Endodermal cell (in vitro differentiated cells): Measurements from ENCODE around the gene INSR. TPM values are rescaled to one million over a fixed set of nuclear protein-coding genes. Genes with fewer than 3 reads are reported as not detected.
"Not testable (repeated sequence)": the region's sequence is repeated elsewhere in the genome, so short reads cannot be mapped to it uniquely, and the experiment has no call there.

Experiments
- DNase-seq: peaks from one replicate; pipeline ENCODE4 v3.0.0-alpha.2; 2017
- H3K27ac ChIP-seq: 2 replicates; pipeline ENCODE4 v1.5.1; 2013; ENCODE audit warnings: mild to moderate bottlenecking, low read depth, low read length, moderate library complexity
- H3K27me3 ChIP-seq: 2 replicates; pipeline ENCODE4 v1.6.1; 2013; ENCODE audit warnings: mild to moderate bottlenecking, low read length, moderate library complexity; ENCODE audit not compliant: insufficient read depth, control insufficient read depth, poor library complexity, severe bottlenecking
- H3K36me3 ChIP-seq: 2 replicates; pipeline ENCODE4 v1.7.0; 2013; ENCODE audit warnings: mild to moderate bottlenecking, low read length, moderate library complexity; ENCODE audit not compliant: control insufficient read depth, insufficient read depth
- H3K4me1 ChIP-seq: one replicate; pipeline ENCODE4 v1.7.0; 2013; ENCODE audit warnings: low read length; ENCODE audit not compliant: control insufficient read depth, insufficient read depth
- H3K4me3 ChIP-seq: 2 replicates; pipeline ENCODE4 v1.5.1; 2013; ENCODE audit warnings: mild to moderate bottlenecking, low read length, moderate library complexity
- H3K9ac ChIP-seq: 2 replicates; pipeline ENCODE4 v1.6.1; 2013; ENCODE audit warnings: mild to moderate bottlenecking, low read length, moderate library complexity; ENCODE audit not compliant: poor library complexity, severe bottlenecking; ENCODE audit errors: extremely low read depth
- H3K9me3 ChIP-seq: 2 replicates; pipeline ENCODE4 v1.6.1; 2013; ENCODE audit warnings: mild to moderate bottlenecking, low read length, moderate library complexity; ENCODE audit not compliant: control insufficient read depth
- H3K27ac Mint-ChIP-seq: 2 replicates; pipeline ENCODE4 v1.8.0; 2020; ENCODE audit warnings: mixed read lengths
- H3K27me3 Mint-ChIP-seq: 2 replicates; pipeline ENCODE4 v1.8.0; 2021; ENCODE audit warnings: mild to moderate bottlenecking, mixed read lengths; ENCODE audit not compliant: insufficient read depth
- H3K36me3 Mint-ChIP-seq: 2 replicates; pipeline ENCODE4 v1.8.0; 2020; ENCODE audit warnings: low read depth, mixed read lengths
- H3K4me1 Mint-ChIP-seq: 2 replicates; pipeline ENCODE4 v1.8.0; 2020; ENCODE audit warnings: mixed read lengths
- H3K4me3 Mint-ChIP-seq: 2 replicates; pipeline ENCODE4 v1.8.0; 2020; ENCODE audit warnings: mild to moderate bottlenecking, moderate library complexity, mixed read lengths
- H3K9me3 Mint-ChIP-seq: 2 replicates; pipeline ENCODE4 v1.8.0; 2020; ENCODE audit warnings: mild to moderate bottlenecking, mixed read lengths
- WGBS, 2 experiments: methylation state at CpG; one replicate each; pipeline versions ENCODE4 v1.1.5 to v1.1.7; 2013; ENCODE audit warnings: missing lambda C conversion rate in 2 of 2, mixed read lengths in 1 of 2; ENCODE audit not compliant: insufficient coverage in 1 of 2, insufficient read length in 1 of 2; 5-methylcytosine and 5-hydroxymethylcytosine counted together
- total RNA-seq, 2 donors: library from RNA; stranded (reverse); fragmentation: NEBNext Ultra II Directional in 1 of 2; extraction: Animal tissue kit (Norgen Biotek cat#: 25700) in 1 of 2; gene quantifications; 2 replicates in 1 of 2; 3 replicates in 1 of 2; pipeline ENCODE4 v1.2.1, GENCODE V29; 2021
- TF ChIP-seq, protein P1 (sequence below): fragments of 200-600 bp; sonication (generic); conservative IDR thresholded peaks from 2 replicates; pipeline ENCODE4 v1.5.0; 2021; ENCODE audit warnings: antibody characterized with exemption, mild to moderate bottlenecking

The INSR gene
- total RNA-seq, 2 donors from 2014 or later, result 31.3 to 31.5 TPM

- peak; percentile 65 for DNase-seq
- 62 to 76% methylated on average over 11 to 20 of the region's 21 CpGs for WGBS, 2 experiments
- H3K27me3 ChIP-seq, result no peaks in the 10 kb centered on the region
- H3K4me3 ChIP-seq, result peak overlapping the region; percentile 43
- H3K27ac ChIP-seq, result peak overlapping the region; percentile 49
- TF ChIP-seq, protein P1, sequence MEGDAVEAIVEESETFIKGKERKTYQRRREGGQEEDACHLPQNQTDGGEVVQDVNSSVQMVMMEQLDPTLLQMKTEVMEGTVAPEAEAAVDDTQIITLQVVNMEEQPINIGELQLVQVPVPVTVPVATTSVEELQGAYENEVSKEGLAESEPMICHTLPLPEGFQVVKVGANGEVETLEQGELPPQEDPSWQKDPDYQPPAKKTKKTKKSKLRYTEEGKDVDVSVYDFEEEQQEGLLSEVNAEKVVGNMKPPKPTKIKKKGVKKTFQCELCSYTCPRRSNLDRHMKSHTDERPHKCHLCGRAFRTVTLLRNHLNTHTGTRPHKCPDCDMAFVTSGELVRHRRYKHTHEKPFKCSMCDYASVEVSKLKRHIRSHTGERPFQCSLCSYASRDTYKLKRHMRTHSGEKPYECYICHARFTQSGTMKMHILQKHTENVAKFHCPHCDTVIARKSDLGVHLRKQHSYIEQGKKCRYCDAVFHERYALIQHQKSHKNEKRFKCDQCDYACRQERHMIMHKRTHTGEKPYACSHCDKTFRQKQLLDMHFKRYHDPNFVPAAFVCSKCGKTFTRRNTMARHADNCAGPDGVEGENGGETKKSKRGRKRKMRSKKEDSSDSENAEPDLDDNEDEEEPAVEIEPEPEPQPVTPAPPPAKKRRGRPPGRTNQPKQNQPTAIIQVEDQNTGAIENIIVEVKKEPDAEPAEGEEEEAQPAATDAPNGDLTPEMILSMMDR, result no peak
- Mint-ChIP-seq H3K4me1 (peaks cover 23% of the 10 kb centered on the region), H3K36me3 (no peaks in the 10 kb centered on the region), H3K4me3 (no peak overlapping the region), H3K9me3 (no peaks in the 10 kb centered on the region), H3K27me3 (no peaks in the 10 kb centered on the region), H3K27ac (peak overlapping the region; percentile 65)
- peak overlapping the region; percentile 28 for H3K9ac ChIP-seq
- H3K4me1 ChIP-seq, result peaks cover 8% of the 10 kb centered on the region
- no peaks in the 10 kb centered on the region for H3K9me3 ChIP-seq
- H3K36me3 ChIP-seq, result no peaks in the 10 kb centered on the region
Measured at GRCh38 chr19:7211191-7211951, 82.8 kb downstream of the INSR start.

GRCh38 chr19:7210359-7210758 is 83.9 kb downstream of the INSR start:
- Histone ChIP-seq H3K9ac (no peak overlapping the region), H3K27me3 (no peaks in the 10 kb centered on the region), H3K9me3 (no peaks in the 10 kb centered on the region), H3K36me3 (no peaks in the 10 kb centered on the region), H3K27ac (no peak overlapping the region), H3K4me3 (no peak overlapping the region), H3K4me1 (peaks cover 8% of the 10 kb centered on the region)
- Mint-ChIP-seq H3K4me1 (peaks cover 23% of the 10 kb centered on the region), H3K36me3 (no peaks in the 10 kb centered on the region), H3K9me3 (no peaks in the 10 kb centered on the region), H3K4me3 (no peak overlapping the region), H3K27ac (no peak overlapping the region), H3K27me3 (no peaks in the 10 kb centered on the region)
- TF ChIP-seq, protein P1, result no peak
- 100% methylated on average over 2 of the region's 4 CpGs for WGBS, 2 experiments
- no peak for DNase-seq

DNA sequence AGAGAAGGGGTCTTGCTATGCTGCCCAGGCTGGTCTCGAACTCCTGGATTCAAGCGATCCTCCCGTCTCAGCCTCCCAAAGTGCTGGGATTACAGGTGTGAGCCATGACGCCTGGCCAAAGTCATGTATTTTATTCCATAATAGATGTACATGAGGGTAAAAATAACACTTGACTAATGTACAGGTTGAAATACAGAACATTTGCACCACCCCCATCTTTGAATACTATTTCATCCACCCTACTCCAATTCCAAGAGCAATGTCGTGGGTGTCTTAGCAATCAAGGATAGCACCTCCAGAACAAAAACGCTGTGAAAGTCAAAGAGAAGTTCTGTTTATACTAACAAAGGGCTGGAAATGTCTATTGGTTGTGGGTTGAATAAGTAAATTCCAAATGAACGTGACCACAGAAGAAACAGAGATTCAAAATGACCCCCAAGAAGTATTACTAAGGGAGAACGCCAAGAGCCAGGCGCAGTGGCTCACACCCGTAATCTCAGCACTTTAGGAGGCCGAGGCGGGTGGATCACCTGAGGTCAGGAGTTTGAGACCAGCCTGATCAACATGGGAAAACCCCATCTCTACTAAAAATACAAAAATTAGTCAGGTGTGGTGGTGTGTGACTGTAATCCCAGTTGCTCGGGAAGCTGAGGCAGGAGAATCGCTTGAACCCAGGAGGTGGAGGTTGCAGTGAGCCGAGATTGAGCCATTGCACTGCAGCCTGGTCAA is 84.5 kb downstream of the INSR start:
- not testable (repeated sequence) for H3K9me3 ChIP-seq, H3K27ac ChIP-seq, H3K9me3 Mint-ChIP-seq, H3K4me1 ChIP-seq, H3K36me3 Mint-ChIP-seq, DNase-seq, H3K9ac ChIP-seq, H3K27me3 ChIP-seq, H3K27ac Mint-ChIP-seq, H3K27me3 Mint-ChIP-seq, H3K4me3 Mint-ChIP-seq, H3K36me3 ChIP-seq, H3K4me3 ChIP-seq
- WGBS, 2 experiments, result 94 to 95% methylated on average over 6 to 13 of the region's 15 CpGs
- peaks cover 23% of the 10 kb centered on the region for H3K4me1 Mint-ChIP-seq

DNA sequence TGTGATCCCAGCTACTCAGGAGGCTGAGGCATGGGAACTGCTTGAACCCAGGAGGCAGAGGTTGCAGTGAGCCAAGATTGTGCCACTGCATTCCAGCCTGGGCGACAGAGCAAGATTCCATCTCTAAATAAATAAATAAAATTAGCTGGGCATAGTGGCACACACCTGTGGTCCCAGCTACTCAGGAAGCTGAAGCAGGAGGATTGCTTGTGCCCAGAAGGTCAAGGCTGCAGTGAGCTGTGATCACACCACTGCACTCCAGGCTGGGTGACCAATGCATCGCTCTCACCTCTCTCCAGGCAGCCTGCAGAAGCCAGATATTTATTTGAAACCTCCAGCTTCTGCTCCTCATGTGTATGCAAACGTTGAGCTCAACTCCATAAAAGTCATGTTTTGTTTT is 85.2 kb downstream of the INSR start:
- not testable (repeated sequence) for H3K27ac ChIP-seq, H3K27ac Mint-ChIP-seq, H3K36me3 Mint-ChIP-seq, H3K9me3 Mint-ChIP-seq, DNase-seq, H3K4me1 ChIP-seq, H3K4me3 Mint-ChIP-seq, H3K9ac ChIP-seq, H3K4me3 ChIP-seq, H3K27me3 Mint-ChIP-seq, H3K27me3 ChIP-seq, H3K9me3 ChIP-seq, H3K36me3 ChIP-seq
- peaks cover 19% of the 10 kb centered on the region for H3K4me1 Mint-ChIP-seq
- 87 to 91% methylated on average over 3 of the region's 3 CpGs for WGBS, 2 experiments
